LNCaP clone FGC (cell line): ENCODE data around the gene CRTAC1.

ENCODE experiments used
- DNase-seq: peaks from one replicate; pipeline ENCODE4 v3.0.0-alpha.2; 2011; ENCODE audit warnings: low read depth
- H3K4me3 ChIP-seq: 2 replicates; pipeline ENCODE4 v1.5.1; 2011; ENCODE audit warnings: mild to moderate bottlenecking, low read depth, low read length, control low read depth
- TF ChIP-seq, protein P1 (sequence below): IDR thresholded peaks from 2 replicates; pipeline ENCODE4 v1.5.1; 2012; ENCODE audit warnings: mild to moderate bottlenecking; ENCODE audit not compliant: control insufficient read depth, insufficient read depth; ENCODE audit errors: extremely low read depth

The CRTAC1 gene

DNA sequence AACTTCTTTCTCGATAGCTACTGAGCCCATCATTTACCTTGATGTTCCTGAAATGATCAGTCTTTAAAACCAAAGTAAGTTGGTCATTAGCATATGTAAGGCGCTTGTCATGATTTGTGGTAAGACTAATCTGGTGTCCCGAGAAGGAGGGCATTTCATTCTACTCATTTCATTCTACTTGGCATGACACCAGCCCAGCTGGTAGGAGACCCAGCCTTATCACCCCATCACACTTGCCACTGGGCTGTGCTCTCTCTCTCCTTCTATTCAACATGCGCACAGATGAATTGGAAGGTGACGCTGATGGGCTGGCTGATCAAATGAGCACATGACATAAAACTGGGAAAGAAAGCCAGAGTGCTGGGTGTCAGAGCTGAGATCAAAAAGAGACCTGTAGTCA lies 65.7 kb downstream of the CRTAC1 start:
- TF ChIP-seq, protein P1, sequence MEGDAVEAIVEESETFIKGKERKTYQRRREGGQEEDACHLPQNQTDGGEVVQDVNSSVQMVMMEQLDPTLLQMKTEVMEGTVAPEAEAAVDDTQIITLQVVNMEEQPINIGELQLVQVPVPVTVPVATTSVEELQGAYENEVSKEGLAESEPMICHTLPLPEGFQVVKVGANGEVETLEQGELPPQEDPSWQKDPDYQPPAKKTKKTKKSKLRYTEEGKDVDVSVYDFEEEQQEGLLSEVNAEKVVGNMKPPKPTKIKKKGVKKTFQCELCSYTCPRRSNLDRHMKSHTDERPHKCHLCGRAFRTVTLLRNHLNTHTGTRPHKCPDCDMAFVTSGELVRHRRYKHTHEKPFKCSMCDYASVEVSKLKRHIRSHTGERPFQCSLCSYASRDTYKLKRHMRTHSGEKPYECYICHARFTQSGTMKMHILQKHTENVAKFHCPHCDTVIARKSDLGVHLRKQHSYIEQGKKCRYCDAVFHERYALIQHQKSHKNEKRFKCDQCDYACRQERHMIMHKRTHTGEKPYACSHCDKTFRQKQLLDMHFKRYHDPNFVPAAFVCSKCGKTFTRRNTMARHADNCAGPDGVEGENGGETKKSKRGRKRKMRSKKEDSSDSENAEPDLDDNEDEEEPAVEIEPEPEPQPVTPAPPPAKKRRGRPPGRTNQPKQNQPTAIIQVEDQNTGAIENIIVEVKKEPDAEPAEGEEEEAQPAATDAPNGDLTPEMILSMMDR = no peak
- DNase-seq = no peak
- no peak overlapping the region for H3K4me3 ChIP-seq

DNA sequence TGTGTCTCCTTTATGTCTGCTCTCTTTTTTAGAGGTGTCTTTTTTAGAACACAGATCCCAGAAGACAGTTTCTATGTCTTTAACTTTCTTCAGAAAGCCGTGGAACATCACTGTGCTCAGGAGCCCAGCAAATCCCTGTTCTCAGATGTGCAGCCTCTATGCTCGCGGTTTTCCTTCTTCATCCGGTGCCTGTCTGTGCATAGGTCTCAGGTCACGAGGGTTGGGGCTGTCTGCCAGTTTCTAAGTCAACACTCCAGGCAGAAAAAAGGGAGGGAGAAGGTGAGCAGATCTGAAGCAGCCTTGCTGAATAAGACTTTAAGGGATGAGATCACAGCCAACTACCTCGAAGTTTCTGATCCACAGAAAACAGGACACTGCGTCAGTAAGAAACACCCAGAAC lies 68.5 kb downstream of the CRTAC1 start:
- peak; percentile 60 for DNase-seq
- TF ChIP-seq, protein P1 = no peak
- H3K4me3 ChIP-seq = no peak overlapping the region

DNA sequence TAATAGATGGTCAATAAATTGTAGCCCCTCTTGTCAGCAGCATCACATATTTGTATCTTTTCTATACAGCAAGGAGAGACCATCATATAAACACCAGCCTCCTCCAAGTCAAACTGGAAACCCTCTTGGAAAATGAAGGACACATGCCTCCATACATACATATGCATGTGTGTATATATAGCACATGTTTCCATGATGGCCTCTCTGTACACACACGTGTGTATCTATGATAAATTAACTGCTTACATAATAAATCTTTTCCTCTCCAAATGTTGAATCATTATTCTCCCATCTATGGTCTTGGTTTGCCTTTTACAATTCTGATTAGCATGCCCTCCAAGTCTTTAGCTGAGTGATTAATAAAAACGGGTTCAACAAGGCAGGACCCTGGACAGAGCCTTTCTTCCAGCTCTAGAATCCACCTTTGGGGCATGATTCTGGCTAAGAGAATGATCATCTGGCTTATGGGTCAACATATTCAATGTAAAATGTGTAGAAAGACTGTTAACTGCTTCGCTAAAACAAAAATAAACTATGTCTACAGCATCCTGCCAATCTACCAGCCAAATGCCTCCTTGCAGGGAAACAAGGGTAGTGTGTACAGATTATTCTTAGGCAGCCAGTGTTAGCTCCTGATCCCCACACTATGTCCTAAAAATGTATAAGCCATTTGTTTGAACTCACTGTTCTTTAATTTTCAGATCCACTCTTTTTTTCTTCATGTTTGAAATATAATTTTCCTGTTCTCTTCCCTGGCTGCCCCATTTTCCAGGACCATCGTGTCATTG lies 70.0 kb downstream of the CRTAC1 start:
- DNase-seq = no peak
- no peak overlapping the region for H3K4me3 ChIP-seq
- TF ChIP-seq, protein P1 = no peak

DNA sequence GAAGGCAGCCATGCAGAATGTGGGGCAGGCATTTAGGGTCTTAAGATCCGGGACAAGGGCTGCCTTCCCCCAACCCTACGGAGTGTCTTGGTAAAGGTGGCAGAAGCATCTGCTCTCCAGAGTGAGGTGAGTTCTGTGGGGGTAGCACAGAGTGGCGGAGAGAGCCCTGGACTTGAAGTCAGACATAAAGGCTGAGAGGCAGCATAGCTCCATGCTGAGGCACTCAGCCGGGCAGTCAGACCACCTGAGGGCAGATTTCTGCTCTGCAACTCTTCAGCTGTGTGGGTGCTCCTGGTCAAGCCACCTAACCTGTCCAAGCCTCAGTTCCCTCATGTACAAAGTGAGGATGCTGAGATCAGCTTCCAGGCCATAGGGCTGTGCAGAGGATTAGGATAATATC lies 81.0 kb downstream of the CRTAC1 start:
- TF ChIP-seq, protein P1 = no peak

DNA sequence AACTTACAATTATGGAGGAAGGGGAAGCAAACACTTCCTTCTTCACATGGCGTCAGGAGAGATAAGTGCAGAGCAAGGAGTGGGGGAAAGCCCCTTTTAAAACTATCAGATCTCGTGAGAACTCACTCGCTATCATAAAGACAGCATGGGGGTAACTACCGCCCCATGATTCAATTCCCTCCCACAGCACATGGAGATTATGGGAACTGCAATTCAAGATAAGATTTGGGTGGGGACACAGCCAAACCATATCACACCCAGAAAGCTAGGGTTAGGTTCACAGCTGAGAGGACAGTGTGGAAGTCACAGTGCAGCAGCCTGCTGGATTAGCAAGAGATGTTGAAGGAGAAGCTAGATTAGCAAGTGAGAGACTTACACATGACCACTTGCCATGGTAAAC lies 81.6 kb downstream of the CRTAC1 start:
- TF ChIP-seq, protein P1 = no peak
- no peak for DNase-seq
- no peak overlapping the region for H3K4me3 ChIP-seq

More for the DNA sequence above, 81.0 kb downstream of the CRTAC1 start:
- no peak for DNase-seq
- H3K4me3 ChIP-seq = no peak overlapping the region

DNA sequence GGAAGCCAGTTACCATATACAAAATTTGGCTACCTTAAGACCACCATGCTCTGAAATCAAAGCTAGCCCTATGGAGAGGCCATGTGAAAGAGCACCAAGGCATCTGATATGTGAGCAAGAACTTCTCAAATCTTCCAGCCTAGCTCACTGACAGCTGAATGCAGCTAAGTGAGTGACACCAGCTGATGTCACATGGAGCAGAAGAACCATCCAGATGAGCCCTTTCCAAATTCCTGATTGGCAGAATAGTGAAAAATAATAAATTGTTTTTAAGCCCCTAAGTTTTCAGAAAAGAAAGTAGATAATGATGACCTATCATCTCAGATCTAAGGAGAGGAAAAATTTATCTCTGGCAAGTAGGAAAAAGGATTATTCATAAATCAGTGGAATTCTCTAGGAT lies 85.6 kb downstream of the CRTAC1 start:
- DNase-seq = no peak
- TF ChIP-seq, protein P1 = no peak
- H3K4me3 ChIP-seq = no peak overlapping the region

DNA sequence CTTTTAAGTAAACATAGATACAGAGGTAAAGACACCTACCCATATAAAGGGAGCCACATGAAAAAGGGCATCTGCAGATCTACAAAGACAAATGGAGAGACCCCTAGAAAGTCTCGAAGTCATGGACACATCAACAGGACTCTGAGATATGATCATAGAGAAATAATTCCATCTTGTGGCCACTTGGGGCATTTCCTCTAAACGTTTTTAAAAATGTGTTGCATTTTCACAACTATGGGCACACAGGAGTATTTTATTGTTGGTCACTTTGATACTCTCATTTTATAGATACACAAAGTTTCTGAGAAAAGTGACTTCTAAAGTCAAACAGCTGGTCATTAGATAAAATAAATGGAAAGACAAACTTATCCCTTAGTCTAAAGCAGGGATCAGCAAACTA lies 87.1 kb downstream of the CRTAC1 start:
- no peak for DNase-seq
- TF ChIP-seq, protein P1 = no peak
- H3K4me3 ChIP-seq = no peak overlapping the region
